ENCODE measurements around the gene PDE10A. TPM values are rescaled to one million over a fixed set of nuclear protein-coding genes. Genes with fewer than 3 reads are reported as not detected.
"Not testable (repeated sequence)": the region's sequence is repeated elsewhere in the genome, so short reads cannot be mapped to it uniquely, and the experiment has no call there.

Gene PDE10A
- total RNA-seq, 1 experiment from 2014 or later = 0.31 TPM

- DNase-seq = no peak
- Histone ChIP-seq H3K23me2 (ENCODE audit: insufficient read length, low read depth, low read length, poor library complexity, severe bottlenecking) (no peaks in the 10 kb centered on the region), H2AFZ (ENCODE audit: low read length) (no peak overlapping the region), H4K20me1 (ENCODE audit: control insufficient read depth, insufficient read depth, insufficient read length) (no peaks in the 10 kb centered on the region), H3K56ac (ENCODE audit: insufficient read length, low read depth, low read length) (no peak overlapping the region), H3K4ac (ENCODE audit: low read depth, low read length) (no peak overlapping the region), H3K18ac (ENCODE audit: insufficient read length, low read depth, low read length) (no peak overlapping the region), H2BK20ac (ENCODE audit: low read depth, low read length, poor library complexity, severe bottlenecking) (no peak overlapping the region), H4K8ac (replicated peaks; ENCODE audit: insufficient read length, low read depth, low read length) (no peak overlapping the region), H2BK5ac (ENCODE audit: insufficient read length, low read length) (no peak overlapping the region), H3K9me3 (ENCODE audit: control insufficient read depth, low read depth, low read length) (no peaks in the 10 kb centered on the region), H2BK120ac (ENCODE audit: low read depth, low read length, poor library complexity, severe bottlenecking) (no peak overlapping the region), H4K5ac (ENCODE audit: insufficient read length, low read depth, low read length) (no peak overlapping the region), H2BK15ac (ENCODE audit: low read depth, low read length) (no peak overlapping the region), H3K27ac (ENCODE audit: insufficient read length, low read depth, low read length) (no peak overlapping the region), H3K9ac (ENCODE audit: extremely low read depth, insufficient read length, low read length) (no peak overlapping the region), H2BK12ac (ENCODE audit: insufficient read length, low read depth, low read length) (no peak overlapping the region), H3K4me1 (ENCODE audit: insufficient read depth, low read length) (no peaks in the 10 kb centered on the region), H3K79me2 (ENCODE audit: insufficient read depth, low read length) (no peaks in the 10 kb centered on the region), H3K79me1 (ENCODE audit: insufficient read depth, low read depth, low read length, poor library complexity, severe bottlenecking) (no peaks in the 10 kb centered on the region), H2AK5ac (ENCODE audit: insufficient read length, low read length) (no peak overlapping the region), H3T11ph (ENCODE audit: low read length) (no peak overlapping the region), H3K4me2 (ENCODE audit: insufficient read depth, insufficient read length, low read length) (no peak overlapping the region), H3K23ac (ENCODE audit: insufficient read length, low read depth, low read length) (no peak overlapping the region), H4K91ac (ENCODE audit: insufficient read length, low read depth, low read length) (no peak overlapping the region), H3K27me3 (ENCODE audit: insufficient read depth, low read length) (no peaks in the 10 kb centered on the region), H3K14ac (ENCODE audit: insufficient read depth, low read length) (no peak overlapping the region)
- H3K36me3 Mint-ChIP-seq (ENCODE audit: insufficient read depth in 1 of 3, low read depth in 3 of 3) = peaks cover 0 to 19% (median 8%) of the 10 kb centered on the region in 3 experiments; a peak in 5 of 7 replicates
- H3K4me1 Mint-ChIP-seq = no peaks in the 10 kb centered on the region
- no peaks in the 10 kb centered on the region; the same call in 1 of the 2 replicates for H3K27me3 Mint-ChIP-seq (ENCODE audit: low read depth)
- TF ChIP-seq CTCF (conservative IDR thresholded peaks at IDR 0.05) = no peak
- H3K9me3 Mint-ChIP-seq = peaks cover 9 to 14% of the 10 kb centered on the region in 2 experiments; a peak in 4 of 5 replicates
- H3K4me3 Mint-ChIP-seq = no peak overlapping the region
- WGBS (ENCODE audit: extremely low coverage, insufficient read length, low lambda C conversion rate) = no CpG with 5 or more reads among the region's 7 CpGs
- H3K27ac Mint-ChIP-seq = no peak overlapping the region
Measured at GRCh38 chr6:165559632-165560031, 103.4 kb downstream of the PDE10A start.

- not testable (repeated sequence) for H2BK12ac ChIP-seq (ENCODE audit: insufficient read length, low read depth, low read length); H3K79me2 ChIP-seq (ENCODE audit: insufficient read depth, low read length); H3K14ac ChIP-seq (ENCODE audit: insufficient read depth, low read length); H3K27me3 ChIP-seq (ENCODE audit: insufficient read depth, low read length); H2AFZ ChIP-seq (ENCODE audit: low read length); H4K5ac ChIP-seq (ENCODE audit: insufficient read length, low read depth, low read length); H3K27me3 Mint-ChIP-seq (ENCODE audit: low read depth); H2BK5ac ChIP-seq (ENCODE audit: insufficient read length, low read length); H2BK15ac ChIP-seq (ENCODE audit: low read depth, low read length); H3K23me2 ChIP-seq (ENCODE audit: insufficient read length, low read depth, low read length, poor library complexity, severe bottlenecking); H3K79me1 ChIP-seq (ENCODE audit: insufficient read depth, low read depth, low read length, poor library complexity, severe bottlenecking); DNase-seq; H3K4me3 Mint-ChIP-seq; H3K18ac ChIP-seq (ENCODE audit: insufficient read length, low read depth, low read length); H3K9me3 ChIP-seq (ENCODE audit: control insufficient read depth, low read depth, low read length); H3K27ac Mint-ChIP-seq; H3K27ac ChIP-seq (ENCODE audit: insufficient read length, low read depth, low read length); H3K56ac ChIP-seq (ENCODE audit: insufficient read length, low read depth, low read length); H2AK5ac ChIP-seq (ENCODE audit: insufficient read length, low read length); H2BK120ac ChIP-seq (ENCODE audit: low read depth, low read length, poor library complexity, severe bottlenecking); H3K4me1 ChIP-seq (ENCODE audit: insufficient read depth, low read length); H3K23ac ChIP-seq (ENCODE audit: insufficient read length, low read depth, low read length); H4K8ac ChIP-seq (replicated peaks; ENCODE audit: insufficient read length, low read depth, low read length); H4K91ac ChIP-seq (ENCODE audit: insufficient read length, low read depth, low read length); H4K20me1 ChIP-seq (ENCODE audit: control insufficient read depth, insufficient read depth, insufficient read length); H3K4ac ChIP-seq (ENCODE audit: low read depth, low read length); H3T11ph ChIP-seq (ENCODE audit: low read length); H3K4me2 ChIP-seq (ENCODE audit: insufficient read depth, insufficient read length, low read length); H3K9ac ChIP-seq (ENCODE audit: extremely low read depth, insufficient read length, low read length); H2BK20ac ChIP-seq (ENCODE audit: low read depth, low read length, poor library complexity, severe bottlenecking)
- peaks cover 0 to 19% (median 8%) of the 10 kb centered on the region in 3 experiments; a peak in 6 of 7 replicates for H3K36me3 Mint-ChIP-seq (ENCODE audit: insufficient read depth in 1 of 3, low read depth in 3 of 3)
- peaks cover 9 to 14% of the 10 kb centered on the region in 2 experiments; a peak in 4 of 5 replicates for H3K9me3 Mint-ChIP-seq
- H3K4me1 Mint-ChIP-seq = peaks cover 10% of the 10 kb centered on the region in 2 experiments
- no CpG with 5 or more reads among the region's 6 CpGs for WGBS (ENCODE audit: extremely low coverage, insufficient read length, low lambda C conversion rate)
Measured at GRCh38 chr6:165558097-165558496, 104.9 kb downstream of the PDE10A start.

All from H9 (cell line).